Activated CD8-positive, alpha-beta memory T cell treated with anti-CD3 and anti-CD28 coated beads, Interleukin-2, amount 50 U/mL, for 24 hours (primary cell): Measurements from ENCODE around the gene HTATSF1.
A peak's percentile ranks its signal among the peaks of the same experiment; 100 is the strongest.

Source experiments
- DNase-seq: peaks from one replicate; pipeline ENCODE4 v3.0.0-alpha.2; 2020; ENCODE audit errors: extremely low read depth

Gene HTATSF1

DNA sequence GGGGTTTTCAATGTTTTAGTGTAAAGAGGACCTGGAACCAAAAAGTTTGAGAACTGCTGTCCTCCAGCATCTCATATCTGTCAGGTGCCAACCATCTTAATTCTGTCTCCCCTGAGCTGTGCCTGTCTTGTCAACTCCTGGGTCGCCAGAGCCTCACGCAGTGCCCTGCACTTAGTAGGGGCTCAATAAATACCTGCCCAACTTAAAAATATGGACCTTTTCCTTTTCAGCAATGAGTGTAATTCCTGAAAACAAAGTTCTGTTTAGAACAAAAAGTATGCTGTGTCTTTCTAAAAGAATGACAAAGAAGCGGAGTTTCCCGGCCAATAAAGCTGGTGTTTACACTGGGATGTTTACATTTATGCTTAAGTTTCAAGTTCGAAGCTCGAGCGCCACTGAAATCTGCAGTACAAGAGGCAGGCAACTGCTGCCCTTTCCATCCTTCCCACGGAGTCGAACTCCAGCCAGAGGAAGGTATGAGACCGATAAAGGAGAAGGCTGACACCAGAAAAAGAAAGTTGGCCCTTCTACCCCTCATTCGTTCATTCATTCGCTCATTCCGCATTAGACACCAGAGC, 1.1 kb upstream of the HTATSF1 start:
- DNase-seq: no peak

DNA sequence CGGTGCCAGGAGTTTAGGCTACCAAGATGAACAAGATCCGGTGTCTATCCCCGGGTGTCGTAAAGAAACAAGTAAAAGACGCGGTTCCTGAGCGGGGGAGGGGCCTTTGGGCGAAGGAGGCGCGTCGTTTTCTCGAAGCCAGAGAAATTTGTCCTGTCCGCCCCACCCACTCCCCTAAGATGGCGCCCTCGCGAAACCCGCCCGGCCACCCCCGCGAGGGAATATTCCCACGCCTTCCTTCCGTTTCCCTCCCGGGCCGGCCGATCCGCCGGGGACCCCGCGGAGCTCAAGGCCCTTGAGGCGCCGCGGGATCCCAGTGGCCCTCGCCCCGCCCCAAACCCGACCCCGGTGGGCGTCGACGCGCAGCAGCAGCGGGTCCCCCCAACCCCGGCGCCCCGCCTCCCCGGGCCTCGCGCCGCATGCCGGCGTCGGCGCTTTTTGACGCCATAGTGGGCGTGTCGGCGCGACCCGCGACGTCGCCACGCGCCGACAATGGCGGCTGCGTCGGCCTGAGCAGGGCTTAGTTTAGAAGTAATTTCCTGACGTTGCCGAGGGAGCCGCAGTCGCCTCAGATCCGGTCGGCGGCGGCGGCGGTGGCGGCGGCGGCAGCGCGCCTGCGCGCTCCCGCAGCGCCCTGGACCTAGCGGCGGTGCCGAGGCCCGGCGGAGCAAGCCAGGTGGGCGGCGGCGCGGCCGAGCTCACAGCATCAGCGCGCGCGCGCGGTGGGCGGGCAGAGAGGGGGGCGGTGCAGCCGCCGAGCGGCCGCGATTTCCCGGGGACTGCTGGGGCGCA, 432 bp upstream of the HTATSF1 start:
- peak; percentile 73 for DNase-seq

DNA sequence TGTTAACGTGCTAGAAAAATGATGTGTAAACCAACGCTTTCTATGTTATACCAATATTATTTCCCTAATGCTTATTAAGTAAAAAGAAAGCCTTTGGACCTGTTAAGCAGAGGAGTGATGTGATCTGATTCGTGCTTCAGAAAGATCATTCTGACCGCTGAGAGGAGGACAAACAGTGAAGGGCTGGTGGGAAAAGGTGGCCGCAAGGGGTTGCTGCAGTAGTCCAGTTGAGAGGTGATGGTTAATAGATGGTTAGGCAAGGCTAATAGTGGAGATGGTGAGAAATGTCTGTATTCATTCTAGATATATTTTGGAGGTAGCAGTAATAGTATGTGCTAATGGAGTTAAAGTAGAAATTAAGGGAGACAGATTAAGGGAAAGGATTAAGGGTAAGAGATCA, 21.7 kb downstream of the HTATSF1 start:
- no peak for DNase-seq

DNA sequence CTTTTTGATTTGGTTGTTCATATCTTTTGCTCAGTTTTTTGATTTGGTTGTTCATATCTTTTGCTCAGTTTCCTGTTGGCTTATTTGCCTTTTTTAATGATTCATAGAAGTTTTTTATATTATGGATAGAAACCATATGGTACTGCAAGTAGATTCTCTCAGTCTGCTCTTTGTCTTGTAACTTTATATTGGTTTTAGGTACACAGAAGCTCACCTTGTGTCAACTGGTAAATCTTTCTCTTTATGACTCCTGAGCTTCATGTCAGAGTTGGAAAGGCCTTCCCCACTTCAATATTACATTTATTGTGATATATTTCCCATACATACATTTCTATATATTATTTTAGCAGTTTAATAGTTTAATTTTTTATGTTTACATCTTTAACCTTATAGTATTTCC, 26.4 kb downstream of the HTATSF1 start:
- DNase-seq: no peak

DNA sequence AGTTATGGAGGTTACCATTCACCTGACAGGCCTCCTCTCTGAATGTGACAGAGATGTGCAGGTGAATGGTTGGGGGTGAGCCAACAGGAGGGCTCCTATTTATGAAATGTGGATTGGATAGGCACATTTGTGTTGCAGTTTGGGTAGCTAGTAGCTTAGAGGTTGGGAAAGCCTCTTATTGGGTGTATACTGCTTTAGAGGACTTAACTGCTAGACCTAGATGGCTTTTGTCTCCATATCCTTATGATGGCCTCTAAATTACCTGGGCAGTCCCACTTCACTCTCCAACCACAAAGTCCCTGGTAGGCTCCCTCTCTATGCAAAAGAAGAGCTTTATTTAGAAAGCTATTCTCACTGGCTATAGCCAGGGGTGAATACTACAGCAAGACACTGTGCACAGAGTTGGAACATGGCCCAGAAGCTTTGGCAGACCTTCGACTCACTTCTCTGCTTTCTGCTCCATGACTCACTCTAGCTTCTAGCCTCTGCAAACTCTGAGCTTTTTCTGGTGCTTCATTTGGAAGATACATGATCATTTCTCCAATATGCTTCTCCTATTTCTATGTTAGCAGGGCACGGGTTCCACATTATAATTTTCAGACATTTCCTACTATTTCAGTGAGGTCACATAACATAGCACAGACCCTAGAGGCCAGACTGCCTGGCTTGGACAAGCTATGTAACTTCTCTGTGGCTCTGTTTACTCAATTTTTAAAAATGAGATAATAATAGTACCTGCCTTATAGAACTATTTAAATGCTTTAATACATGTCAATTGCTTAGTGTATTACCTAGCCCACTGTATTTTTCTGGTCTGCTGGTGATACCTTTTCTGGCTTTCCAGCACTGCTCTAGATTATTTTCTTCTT, 28.6 kb downstream of the HTATSF1 start:
- DNase-seq: no peak

DNA sequence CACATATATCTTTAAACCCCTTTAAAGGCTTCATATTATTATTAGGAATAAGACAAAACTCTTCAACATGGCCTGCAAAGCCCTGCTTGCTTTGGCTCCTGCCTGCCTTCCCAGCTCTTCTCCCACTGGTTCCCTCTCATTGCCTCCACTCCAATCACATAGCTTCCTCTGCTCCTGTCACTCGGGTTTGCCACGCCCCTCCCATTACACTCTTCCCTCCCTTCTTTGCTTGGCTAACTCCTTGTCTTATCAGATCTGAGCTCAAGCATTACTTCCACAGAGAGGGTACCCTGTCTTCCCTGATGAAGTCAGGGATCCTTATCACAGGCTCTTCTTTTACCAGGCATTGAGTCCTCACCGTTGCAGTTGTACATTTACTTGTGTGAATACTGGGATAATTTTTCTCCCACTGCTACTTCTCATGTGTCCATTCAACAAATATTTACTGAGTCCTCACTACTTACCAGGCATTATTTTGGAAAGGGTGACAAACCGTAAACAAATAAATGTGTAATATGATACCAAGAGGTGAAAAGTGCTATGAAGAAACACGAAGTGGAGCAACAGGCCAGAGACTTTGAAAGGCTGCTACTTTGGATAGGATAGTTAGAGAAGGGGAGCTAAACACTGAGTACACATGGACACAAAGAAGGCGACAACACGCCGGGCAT, 31.4 kb downstream of the HTATSF1 start:
- DNase-seq: no peak

DNA sequence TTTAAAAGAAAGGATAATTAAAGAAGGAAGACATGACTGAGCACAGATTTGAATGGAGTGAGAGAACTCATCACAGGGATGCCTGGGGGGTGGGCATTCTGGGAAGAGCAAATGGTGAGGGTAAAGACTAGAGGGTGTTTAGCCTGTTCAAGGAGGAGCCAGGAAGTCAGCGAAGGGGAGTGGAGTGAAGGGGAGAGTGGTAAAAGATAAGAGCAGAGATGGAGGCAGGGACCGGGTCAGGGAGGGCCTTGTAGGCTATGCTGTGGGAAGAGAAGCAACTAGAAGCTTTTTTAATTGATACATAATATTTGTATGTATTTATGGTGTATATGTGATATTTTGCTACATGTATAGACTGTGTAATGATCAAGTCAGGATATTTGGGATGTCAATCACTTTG, 32.4 kb downstream of the HTATSF1 start:
- DNase-seq: no peak

DNA sequence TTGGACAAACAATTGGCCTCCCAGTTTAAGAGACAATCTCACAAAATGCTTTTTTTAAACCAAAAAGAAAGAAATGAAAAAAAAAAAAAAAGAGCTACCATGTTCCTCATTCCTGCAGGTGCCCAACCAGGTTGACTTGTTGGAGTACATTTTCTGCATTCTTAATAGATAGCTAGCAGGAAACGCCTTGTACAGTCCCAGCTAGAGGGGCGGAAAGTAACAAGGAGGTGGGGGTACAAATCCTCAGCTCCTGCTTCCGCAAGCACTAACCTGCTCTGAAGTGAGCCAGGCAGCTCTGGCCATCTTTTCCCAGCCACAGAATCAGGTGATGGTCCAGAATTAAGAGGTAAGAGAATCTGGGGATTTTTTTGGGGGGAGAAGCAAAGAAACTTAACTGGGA, 34.6 kb downstream of the HTATSF1 start, which contains the start of gene VGLL1:
Gene VGLL1 (plus strand): TSS at position 265 of the 400 bp plus-strand sequence. CDS start 3,806 bp downstream, outside the sequence.
- no peak for DNase-seq

DNA sequence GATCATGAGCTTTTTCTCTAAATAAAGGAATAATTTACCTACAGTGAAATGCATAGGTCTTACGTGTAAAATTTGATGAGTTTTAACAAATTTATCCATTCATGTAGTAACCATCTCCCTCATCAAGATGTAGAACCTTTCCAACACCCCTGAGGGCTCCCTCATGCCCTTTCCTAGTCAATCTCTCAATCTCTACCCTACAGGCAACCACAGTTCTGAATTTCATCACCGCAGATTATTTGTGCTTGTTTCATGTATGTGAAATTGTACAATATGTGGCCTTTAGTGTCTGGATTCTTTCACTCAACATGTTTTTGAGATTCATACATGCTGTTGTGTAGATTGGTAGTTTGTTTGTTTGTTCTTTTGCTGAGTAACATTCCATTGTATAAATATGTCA, 36.7 kb downstream of the HTATSF1 start:
- no peak for DNase-seq

DNA sequence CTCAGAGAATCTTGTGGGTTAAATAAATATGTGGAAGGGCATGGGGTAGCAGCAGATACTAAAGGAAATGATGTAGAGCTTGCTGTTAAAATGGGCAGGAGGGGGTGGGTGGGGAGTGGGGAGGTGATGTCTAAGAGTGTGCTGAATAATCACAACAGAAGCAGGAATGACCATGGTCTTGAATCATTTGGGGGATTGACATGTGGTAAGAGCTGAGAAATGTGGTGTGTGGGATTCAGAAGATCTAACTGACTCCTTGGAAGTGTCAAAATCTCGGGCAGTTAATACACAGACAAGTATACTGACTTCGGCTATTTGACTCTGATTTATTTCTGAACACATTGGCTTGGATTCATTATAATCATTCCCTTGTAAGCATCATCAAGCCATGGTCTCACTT, 41.4 kb downstream of the HTATSF1 start:
- DNase-seq: no peak

DNA sequence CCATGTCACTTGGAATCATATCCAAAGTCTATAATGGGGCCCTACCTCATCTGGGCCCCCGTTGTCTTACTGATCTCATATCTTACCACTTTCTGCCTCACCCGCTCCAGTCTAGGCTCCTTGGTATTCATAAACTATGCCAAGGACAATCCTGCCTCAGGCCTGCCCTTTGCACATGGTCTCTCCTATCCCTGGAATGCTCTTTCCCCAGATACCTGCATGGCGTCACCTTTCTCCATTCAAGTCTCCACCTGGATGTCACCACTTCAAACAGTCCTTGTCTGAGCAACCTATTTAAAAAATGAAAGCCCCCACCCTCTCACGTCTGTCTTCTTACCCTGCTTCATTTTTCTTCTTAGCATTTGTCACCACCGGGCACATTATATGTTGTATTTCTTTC, 42.8 kb downstream of the HTATSF1 start:
- no peak for DNase-seq

DNA sequence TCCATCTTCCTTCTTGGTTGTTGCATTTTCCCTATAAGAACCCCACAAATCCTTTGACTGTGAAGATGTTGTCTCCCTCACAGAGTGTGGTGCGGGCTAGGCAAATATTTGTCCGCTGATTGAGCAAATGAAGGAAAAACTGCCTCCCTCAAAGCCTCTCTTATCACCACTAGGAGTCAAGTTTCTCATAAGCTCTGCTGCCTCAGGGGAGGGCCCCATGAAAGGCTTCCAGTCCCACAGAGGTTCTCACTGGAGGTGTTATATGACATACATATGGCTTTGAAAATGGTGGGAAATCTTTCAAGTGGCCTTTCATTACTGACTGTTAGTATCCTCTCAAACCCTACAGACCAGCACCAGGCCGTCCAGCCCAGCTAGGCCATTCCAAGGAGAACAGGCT, 43.9 kb downstream of the HTATSF1 start:
- DNase-seq: no peak

DNA sequence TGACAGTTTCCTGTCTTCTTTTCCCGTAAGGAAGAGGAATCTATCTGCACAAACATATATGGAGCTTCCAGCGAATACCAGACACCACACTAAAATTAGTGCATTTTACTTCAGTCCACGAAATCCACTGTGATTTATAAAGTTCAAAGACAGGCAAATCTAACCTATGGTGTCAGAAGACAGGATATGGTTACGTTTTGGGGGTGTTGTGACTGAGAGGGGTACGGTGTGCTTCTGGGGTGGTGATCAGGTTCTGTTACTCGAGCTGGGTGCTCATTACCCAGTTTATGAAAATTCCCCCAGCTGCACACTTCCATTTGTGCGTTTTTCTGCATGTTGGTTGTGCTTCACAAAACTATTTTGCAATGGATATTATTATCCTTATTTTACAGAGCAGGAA, 44.9 kb downstream of the HTATSF1 start:
- no peak for DNase-seq

DNA sequence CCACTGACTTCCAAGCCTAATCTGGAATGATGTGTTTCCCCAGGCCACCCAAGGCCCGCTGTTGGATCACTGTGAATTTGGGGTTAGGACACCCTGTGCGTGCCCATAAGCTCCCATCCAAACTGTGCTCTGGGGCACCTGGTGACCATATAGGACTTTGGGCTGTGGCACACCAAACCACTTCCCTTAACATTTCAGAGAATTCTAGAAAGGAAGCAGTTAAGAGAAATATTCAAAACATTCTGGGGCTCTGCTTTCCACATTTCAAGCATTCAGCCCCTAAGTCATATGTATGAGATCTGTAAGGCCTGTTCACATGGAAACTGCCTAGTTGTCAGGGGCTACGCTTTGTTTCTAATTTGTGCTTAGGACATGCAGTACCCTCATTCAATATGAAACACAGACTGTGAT, 49.0 kb downstream of the HTATSF1 start:
- DNase-seq: no peak

DNA sequence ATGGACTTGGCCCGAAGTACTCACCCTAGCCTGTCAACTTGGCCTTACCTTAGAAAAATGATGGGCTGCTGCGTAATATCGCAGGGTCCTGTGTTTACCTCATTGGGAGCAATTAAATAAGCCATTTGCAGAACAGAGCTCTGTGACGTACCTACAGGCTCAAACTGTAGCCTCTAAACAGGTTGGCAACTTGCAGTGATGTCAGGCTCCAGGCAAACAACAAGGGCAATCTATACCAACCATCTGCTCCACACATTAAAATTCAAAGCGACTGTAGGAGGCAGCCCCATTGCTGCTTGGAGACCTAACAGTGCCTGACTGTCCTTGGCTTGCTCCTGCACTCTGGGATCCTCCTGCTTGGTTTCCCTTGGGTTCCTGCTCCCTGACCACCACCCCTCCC, 51.8 kb downstream of the HTATSF1 start:
- no peak for DNase-seq

DNA sequence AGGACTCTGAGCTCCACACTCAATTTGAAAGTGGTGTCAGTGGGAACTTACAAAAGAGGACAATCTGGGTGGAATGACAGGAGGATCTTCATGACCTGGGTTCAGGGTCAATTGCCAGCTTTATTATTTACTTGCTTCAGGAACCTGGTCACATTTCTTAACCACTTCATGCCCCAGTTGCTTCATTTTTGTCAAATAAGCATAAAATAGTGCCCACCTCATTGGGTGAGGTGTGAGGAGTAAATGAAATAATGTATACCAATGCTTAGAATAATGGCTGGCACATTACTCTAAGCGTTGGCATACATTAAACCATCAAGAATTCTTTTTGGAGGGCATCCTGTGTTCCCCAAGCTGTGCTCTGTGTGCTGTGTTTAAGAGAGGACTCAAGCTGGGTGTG, 54.0 kb downstream of the HTATSF1 start:
- no peak for DNase-seq

DNA sequence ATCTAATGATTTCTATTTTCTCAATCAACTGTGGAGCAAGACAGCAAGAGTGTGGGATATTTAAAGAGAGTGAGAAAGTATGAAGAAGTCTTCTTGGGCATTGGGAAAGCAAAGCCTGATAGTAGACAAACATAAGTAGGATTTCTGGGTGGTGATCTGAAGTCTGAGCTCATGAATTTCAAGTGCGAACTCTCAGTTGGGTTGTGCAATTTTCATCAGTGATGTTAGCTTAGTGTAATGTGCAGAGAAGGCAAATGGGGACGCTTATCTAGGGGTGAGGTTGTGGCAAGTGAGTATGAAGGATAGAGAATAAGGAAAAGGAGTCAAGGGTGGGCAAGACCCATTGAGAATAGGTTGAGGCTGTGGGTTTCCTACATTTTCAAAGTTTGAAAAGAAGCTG, 58.3 kb downstream of the HTATSF1 start:
- DNase-seq: no peak
